ENCODE measurements around the gene PSENEN.

GRCh38 chr19:35752746-35753350, 7.4 kb downstream of the PSENEN start:
- TF ChIP-seq, protein P1, sequence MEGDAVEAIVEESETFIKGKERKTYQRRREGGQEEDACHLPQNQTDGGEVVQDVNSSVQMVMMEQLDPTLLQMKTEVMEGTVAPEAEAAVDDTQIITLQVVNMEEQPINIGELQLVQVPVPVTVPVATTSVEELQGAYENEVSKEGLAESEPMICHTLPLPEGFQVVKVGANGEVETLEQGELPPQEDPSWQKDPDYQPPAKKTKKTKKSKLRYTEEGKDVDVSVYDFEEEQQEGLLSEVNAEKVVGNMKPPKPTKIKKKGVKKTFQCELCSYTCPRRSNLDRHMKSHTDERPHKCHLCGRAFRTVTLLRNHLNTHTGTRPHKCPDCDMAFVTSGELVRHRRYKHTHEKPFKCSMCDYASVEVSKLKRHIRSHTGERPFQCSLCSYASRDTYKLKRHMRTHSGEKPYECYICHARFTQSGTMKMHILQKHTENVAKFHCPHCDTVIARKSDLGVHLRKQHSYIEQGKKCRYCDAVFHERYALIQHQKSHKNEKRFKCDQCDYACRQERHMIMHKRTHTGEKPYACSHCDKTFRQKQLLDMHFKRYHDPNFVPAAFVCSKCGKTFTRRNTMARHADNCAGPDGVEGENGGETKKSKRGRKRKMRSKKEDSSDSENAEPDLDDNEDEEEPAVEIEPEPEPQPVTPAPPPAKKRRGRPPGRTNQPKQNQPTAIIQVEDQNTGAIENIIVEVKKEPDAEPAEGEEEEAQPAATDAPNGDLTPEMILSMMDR (IDR thresholded peaks at IDR 0.05) = no peak
- TF ChIP-seq POLR2AphosphoS5 (IDR thresholded peaks at IDR 0.05) (no peak), POLR2A (IDR thresholded peaks at IDR 0.05) (no peak)
